Measurements from ENCODE around the gene MPPED1.

The MPPED1 gene

DNA sequence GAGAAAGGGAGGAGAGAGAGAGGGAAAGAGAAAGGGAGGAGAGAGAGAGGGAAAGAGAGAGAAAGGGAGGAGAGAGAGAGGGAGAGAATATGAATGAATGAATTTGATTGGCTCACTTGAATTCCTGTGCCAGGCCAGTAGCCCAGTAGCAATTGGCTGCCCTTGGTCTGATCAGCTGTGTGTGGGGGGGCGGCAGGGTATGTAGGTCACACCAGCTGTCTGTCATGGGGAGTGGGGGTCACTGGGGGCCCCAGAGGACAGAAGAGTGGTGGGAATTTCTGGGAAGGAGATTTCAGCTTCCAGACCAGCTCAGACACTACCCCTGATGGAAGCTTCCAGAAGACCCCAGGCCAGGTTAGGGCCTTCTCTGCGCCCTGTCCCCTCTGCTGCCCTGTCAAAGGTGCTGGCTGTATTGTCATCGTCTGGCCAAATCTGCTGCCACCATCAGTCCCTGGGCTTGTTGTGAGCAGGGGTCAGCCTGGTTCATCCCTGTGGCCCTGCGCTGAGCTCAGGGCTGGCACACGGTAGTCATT, 21.1 kb downstream of the MPPED1 start:
- no peak for DNase-seq

DNA sequence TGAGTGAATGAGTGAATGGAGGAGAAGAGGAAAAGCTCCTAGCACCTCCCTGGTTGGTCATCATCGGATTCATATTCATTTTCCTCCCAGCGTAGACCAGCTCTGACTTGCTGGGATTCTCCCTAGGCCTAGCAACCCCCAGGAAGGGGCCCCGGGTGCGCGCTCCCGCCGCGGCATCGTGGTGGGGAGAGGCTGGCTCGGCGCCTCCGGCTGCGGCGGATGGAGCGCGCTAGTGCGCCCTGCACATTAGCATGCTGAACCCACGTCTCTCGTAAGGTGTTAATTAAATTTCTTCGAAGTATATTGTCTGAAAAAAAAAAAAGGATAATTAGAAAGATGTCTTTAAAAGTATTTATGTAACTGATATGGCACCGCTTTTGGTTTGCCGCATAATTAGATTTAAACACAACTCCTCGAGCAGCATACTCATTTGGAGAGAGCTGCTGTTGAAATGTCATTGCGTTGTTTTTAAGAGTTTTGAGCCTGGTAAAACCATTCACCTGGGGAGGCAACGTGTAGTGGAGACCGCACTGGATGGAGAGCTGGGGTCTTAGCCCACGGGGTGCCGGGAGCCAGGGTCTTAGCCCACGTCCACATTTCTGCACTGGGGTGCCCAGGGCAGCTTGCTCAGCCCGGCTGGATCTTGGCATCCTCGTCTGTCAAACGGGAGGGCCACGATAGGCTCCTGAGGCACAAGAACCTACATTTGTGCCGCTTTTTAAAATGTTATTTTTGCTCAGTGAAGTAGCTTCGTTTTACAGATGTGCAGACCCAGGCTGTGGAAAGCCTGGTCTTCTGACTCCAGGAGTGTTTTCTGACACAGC, 21.8 kb downstream of the MPPED1 start:
- no peak for DNase-seq

DNA sequence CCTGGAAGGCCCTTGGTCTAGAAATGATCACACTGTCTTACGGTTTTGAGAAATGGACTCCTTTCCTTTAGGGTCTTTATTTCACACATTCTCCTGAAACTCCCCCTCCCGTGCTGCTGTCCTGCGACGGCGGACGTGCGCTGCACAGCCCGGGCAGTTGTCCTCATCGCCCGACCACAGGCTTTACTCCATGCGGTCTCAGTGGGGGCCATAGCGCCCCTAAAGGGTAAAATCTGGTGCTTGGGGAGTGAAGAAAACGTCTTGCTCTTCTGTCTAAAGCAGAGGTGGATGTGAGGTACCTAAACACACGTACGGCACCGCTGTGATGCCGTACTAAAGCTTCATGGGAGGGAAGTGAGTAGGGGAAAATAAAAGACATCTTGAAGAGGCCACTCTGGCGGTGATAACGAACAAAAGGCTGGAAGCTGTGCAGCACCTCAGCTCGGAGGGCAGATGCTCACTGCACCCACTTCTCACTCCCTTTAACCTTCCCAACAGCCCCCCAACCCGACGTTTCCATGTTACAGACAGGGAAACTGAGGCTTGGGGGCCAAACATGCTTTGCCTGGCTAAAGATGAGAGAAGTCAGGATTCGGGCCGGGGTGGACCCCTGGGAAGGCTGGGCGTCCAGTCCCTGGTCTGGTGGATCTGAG, 22.6 kb downstream of the MPPED1 start:
- no peak for DNase-seq

DNA sequence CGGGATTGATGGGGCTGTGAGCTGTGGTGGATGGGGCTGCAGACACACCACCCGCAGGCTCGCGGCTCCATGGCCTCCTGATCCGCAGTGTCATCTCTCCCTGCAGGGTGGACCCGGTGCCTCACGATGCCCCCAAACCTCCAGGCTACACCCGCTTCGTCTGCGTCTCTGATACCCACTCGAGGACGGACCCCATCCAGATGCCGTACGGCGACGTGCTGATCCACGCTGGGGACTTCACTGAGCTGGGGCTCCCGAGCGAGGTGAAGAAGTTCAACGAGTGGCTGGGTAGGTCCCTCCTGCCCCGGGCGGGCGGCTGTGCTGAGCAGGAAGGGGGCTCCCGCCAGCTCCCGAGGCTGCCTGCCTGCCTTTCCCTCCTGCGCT, 23.1 kb downstream of the MPPED1 start:
- DNase-seq = no peak

DNA sequence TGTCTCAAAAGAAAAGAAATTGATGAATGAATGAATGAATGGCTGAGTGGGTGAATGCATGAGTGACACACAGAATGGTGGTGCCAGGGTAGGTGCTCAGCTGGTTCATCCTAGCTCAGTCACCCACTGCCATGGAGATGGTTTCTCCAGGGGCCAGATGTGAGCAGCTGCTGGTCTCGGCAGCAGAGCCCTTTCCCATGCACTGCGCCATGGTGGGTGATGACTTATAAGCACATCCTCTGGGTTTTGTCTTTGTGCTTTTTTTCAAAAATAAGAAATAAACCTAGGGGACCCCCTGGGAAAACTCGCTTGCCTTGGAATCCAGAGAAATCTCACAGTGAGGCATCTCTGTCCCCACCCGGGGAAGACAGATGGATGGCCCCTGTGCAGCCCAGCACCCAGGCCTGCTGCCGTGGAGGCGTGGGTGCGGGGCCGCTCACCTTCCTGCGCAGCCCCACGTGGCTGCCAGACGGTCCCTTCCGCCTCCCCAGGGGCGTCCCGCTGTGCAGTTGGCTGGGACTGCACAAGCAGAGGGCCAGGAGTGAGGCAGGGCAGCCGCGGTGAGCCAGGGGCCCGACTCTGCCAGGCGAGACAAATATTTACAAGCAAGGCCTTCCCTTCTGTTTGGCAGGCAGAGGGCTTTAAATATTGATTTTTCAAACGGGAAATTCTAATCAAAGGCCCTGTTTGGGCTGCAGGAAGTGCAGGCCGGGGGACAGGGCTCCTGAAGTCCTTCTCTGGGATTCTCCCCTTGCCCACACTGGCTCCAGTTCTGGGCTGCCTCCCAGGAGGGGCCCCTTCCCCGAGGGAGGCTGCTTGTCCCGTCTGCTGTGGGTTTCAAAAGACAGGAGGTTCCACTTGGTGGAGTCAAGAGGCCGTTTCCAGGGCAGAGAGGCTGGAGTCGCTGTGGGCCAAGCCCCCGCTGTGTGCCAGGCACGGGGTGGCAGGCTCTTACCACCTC, 24.3 kb downstream of the MPPED1 start:
- no peak for DNase-seq

DNA sequence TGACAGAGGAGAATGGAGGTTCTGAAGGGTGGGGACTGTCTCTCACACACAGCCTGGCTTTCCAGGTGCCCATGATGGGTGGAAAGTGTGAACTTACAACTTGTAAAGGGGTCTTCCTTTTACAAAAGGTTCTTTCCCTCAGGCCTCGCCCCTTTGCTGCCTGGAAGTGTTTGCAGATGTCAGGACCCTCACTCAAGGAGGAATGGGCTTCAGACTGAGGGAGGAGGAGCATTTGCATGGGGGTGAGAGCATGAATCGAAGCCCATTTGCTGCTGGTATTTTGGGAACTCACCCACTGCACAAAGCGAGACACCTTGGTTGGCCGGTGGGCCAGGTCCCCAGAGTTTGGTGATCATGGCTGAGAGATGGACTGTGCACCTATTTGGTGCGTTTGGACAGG, 25.1 kb downstream of the MPPED1 start:
- DNase-seq = no peak

DNA sequence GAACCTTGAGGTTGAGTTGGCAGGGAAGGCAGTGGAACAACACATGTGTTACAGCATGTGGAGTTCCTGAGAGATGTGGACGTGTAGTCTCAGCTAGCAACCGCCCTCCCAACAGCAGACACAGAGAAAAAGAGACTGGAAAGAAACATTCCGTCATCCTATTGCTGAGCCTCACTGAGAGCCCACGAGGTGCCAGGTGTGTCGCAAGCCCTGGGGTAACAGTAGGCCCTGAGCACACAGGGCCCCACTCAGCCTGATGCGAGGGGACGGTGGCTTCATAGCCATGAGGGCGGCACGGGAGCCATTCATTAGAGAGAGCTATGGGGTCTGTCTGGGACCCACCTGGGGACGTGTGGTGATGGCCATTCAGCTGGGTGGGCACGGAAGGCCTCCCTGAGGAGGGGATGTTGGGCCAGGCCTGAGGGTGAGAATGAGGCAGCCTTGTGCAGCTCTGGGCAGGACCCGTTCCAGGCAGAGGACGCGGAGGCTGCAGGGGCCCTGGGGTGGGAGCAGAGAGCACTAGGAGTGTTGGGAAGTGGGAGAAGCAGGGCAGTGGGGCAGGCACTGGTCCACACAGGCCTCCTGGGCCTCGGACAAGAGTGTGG, 26.2 kb downstream of the MPPED1 start:
- no peak for DNase-seq

DNA sequence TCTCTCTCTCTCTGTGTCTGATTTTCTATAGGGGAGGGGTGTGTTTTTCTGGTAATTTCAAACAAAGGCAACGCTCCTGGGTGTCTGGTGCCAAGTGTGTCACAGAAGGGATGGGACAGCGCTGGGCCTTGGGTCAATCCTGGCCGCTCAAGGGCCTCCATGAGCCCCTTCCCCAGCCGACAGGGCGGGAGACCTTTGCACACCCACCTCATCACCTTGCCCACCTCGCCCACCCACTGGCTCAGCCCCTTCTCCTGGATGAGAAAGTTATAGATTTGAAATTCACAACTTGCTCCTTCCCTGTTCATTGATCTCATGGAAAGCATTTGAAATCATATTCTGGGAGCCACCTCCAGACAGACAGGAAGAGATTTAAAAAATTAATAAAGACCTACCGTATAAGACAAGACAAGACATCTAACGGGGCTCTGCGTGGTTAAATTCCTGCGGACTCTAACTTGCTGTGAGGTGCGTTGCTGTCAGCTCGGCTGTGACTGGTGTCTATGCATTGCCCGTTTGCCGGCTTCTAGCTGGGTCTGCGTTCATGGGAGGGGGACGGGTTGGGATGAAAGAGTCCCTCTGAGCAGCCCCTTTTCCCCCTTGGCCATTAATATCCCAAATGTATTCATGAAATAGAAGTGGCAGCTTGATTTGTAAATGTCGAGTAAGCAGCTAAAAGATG, 27.0 kb downstream of the MPPED1 start:
- DNase-seq = no peak

DNA sequence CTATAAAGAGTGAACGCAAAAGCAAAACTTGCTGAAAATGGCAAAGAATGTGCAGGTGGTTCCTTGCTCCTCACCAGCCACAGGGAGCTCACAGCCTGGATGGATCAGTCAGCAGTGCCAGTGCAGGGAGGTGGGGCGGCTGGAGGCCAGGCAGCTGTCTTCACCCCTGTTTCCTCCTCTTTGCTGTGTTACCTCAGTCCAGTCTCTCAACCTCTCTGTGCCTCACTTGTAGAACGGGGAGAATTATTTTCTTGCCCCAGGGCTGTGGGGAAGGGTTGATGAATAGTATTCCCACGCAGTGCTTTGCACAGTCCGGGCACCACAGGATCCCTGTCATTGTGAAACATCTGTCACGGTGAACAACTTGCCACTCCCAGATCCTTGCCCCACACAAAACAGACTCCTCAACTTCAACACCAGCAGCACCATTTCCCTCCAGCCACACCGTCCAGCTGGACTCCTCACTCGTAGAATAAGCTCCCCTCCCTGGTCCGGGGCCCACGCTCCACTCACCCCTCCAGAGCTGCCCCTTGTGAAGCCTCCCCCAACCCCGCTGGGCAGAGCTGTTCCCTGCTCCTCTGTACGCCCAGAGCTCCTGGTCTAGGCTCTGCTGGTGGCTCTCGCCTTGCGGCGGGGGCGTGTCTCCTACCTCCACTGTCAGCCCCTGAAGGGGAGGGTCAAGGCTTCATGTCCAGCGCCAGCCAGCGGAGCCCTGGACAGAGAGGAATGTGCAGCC, 27.7 kb downstream of the MPPED1 start:
- no peak for DNase-seq

DNA sequence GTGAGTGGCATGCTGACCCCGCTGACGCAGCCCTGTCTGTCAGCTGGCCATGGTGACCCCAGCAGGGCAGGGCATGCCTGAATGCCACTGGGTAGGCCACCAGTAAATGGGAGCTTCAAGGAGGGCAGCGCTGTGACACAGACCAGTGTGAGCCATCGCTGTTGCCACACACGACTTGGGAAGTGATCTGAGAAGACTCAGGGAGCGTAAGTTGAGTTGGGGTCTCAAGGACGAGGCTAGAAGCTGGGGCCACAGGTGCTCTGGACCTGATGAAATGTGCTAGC, 28.2 kb downstream of the MPPED1 start:
- DNase-seq = no peak

DNA sequence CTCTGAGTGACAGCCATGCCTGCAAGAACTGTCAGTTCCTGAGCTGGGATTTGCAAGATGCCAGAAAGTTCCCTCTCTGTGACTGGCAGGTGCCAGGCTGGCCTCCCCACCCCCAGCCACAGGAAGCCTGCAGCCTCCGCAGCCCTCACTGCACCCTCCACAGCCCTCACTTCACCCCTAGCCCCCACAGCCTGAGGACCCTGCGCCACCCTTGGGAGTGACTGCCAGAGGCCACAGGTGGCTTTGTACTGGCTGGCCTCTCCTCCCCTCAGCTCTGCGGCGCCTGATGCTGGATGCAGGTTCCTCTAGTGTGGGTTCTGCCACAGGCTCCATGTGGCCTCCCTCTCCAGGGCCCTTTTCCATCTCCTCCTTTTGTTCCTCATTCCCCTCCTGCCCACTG, 28.7 kb downstream of the MPPED1 start:
- DNase-seq = no peak

DNA sequence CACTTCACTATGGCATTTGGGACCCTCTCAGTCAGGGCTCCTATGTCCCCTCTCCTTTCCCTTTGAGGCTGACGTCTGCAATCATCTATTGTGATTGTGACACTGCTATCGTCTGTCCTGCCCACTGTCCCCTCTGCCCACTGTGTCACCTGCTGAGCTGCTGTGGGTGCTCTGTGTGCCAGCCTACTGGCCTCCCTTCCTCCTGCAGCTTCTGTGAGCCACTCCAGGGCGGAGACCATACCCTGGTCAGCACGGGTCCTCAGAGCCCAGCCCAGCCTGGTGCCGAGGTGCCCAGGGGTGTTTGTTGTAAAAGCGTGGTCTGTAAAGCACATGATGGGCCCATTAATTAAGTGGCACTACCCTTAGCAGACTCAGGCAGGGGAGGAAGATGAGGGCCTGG, 29.4 kb downstream of the MPPED1 start:
- DNase-seq = no peak

DNA sequence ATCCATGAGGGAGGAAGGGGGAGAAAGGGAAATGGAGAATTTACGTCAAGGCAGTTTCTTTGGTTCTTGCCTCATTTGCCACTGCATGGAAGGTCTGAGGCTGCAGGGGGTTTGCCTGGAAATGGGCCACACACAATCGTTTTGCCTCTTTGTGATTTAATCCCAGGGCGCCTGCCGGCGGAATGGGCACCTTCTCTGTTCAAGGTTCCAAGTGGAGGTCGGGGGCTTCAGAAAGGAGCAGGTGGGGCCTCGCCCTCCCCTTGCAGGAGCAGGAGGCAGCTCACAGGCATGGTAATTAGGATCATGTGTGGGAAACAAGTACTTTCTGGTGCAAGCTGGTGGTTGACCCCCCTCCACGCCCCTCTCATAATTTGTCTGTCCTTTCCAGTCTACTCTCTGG, 29.9 kb downstream of the MPPED1 start:
- DNase-seq = no peak

DNA sequence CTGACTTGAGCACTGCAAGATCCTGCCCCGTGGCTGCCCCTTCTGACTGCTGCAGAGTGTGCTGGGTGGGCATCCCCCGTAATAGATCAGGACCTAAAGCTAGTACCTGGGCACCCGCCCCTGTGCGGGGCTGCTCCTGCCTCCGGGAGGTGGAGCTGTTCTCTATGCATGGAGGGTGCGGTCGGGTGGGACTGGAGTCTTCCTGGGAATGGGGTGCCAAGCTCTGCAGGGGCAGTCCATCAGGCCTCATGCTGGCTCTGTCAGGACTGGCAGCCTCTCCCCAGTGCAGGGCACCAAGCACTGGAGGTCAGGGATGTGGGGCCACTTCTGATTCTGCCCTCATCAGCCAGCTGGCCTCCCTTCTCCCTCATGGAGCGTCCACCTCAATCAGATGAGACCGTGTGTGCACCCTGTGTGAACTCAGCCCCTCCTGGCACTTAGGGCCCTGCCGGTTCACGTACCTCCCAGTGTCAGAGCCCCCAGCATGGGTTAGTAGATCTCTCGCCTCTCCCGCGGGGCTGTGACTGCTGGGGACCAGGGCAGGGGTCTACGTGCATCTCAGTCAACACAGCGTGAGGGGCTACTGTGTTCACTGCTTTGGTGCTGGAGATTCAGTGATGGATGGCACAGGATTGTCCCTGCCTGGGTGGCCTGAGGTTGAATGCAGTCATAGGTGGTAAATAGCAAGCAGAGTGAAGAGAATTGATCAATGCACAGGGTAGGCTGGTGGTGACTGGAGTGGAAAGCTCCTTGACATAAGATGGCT, 30.8 kb downstream of the MPPED1 start:
- DNase-seq = no peak

DNA sequence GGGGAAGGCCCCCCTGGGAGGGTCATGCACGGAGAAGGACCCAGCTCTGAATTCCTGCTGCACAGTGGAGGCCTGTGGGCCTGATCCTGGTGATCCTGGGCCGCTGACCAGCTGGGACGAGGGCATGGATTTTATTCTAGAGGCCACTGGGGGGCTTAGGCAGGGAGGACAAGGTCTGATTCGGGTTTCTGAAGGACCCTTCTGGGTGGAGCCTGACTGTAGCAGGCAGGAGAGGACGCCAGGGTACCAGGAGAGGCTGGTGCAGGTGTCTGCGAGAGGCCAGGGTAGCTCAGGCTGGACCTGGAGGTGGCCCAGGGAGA, 31.3 kb downstream of the MPPED1 start:
- no peak for DNase-seq

DNA sequence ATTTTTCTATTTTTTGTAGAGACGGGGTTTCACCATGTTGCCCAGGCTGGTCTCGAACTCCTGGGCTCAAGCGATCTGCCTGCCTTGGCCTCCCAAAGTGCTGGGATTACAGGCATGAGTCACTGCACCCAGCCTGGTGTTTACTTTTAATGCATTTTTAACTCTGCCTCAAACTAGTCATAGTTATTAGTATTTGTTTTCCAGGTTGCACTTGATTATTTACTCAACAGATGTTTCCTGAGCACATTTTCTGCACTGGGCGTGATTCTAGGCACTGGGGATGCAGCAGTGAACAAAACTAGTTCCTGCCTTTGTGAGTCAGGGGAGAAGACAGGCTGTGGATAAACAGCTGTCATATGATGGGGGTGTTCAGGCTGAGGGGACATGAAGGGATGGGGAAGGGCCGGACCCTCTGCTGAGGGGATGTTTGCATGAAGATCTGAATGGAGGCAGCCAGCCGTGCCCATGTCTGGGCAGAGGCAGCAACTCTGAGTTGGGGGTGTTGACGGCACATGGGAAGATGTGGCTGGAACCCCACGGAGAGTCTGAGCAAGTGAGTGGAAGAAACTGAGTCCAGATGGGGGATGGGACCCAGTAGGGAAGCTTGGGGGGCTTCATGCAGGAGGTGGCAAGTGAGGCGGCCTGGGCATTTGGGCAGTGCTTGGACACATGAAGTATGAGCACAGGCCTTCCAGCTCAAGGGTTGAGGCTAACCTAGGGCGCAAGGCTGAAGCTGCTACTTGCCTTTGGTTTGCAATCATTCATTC, 34.4 kb downstream of the MPPED1 start:
- no peak for DNase-seq

DNA sequence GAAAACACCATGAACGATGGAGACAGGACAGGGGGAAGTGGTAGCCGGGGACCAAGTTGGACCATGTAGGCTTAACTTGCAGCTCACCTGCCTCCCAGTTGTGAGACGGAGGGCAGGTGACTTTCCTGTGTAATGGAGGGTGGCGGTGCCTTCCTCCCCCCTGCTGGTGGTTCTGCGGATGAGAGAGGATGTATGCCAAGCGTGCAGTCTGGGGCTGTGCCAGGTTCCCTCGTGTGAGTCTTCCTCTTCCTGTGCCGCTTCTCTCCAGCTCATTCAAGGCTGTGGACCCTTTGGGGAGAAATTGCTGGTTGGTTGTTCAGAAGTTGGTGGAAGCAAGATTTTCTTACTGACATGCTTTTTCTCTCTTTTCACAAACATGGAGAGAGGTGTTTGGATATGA, 35.1 kb downstream of the MPPED1 start:
- DNase-seq = peak; percentile 54

DNA sequence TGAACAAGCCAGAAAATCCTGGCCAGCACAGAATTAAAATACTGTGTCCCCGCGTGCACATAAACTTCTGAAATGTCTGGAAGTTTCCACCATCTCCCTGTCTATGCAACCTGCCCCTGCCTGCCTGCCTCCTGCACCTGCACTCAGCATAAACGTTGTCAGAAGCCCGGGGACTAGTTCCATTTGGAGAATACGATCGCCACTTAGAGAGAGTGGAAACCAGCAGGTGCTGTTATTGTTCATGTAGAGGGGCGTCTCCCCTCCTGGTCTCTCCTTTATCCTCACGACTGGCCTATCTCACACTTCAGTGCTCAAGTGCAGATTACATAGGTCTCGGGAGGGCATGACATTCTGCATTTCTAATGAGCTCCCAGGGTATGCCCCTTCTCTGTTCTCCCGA, 35.6 kb downstream of the MPPED1 start:
- peak; percentile 77 for DNase-seq

DNA sequence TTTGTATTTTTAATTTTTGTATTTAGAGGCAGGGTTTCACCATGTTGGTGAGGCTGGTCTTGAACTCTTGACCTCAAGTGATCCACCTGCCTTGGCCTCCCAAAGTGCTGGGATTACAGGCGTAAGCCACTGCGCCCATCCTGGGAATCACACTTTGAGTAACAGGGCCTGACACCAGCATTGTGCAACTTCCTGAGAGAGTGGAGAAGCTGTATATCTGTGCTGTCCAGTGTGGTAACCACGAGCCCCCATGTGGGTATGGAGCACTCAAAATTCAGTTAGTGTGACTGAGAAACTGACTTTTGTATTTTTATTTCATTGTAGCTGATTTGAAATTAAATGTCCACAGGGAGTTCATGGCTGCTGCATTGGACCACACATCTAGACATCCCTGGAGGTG, 36.2 kb downstream of the MPPED1 start:
- DNase-seq = no peak

DNA sequence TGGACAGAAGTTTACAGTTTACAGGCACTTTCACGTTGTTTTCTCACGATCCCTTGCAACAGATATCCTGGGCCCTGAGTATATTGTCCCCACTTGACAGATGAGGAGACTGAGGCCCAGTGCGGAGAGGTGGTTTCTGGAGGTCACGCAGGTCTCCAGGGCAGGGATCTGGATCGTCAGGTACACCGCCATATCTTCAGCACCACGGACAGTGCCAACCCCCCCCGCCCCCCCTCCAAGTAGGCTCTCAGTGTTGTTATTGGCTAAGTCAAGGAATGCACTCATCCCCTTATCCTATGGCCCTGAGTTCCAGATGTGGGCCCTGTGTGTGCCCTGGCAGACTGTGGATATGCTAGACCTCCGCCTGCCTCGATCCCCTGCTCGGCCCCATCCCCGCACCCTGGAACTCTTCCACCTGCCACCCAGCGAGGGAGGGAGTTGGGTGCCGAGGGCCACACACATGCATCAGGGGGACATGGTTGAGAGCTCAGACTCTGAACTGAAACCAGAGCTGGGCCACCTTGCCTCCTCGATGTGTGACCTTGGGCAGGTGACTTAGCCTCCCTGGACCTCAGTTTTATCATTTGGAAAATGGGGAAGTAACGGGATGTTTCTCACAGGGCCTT, 37.5 kb downstream of the MPPED1 start:
- no peak for DNase-seq

All from NCI-H1417 treated with DMSO at 0.1 percent for 48 hours (cell line).